Stimulated activated CD4-positive, alpha-beta T cell treated with anti-CD3 and anti-CD28 coated beads, Interleukin-15, amount 100 ng/mL, for 1 hour (primary cell): Measurements from ENCODE around the gene COL9A3.

Source experiments
- DNase-seq, 2 donors: peaks; one replicate each; pipeline ENCODE4 v3.0.0-alpha.2; 2020; ENCODE audit warnings: low read depth in 1 of 2, low spot score in 1 of 2

COL9A3 gene

GRCh38 chr20:62796699-62797491 is 20.0 kb upstream of the COL9A3 start:
- no peak for DNase-seq

GRCh38 chr20:62797671-62798532 is 18.9 kb upstream of the COL9A3 start:
- no peak for DNase-seq

- DNase-seq = no peak
Observed at GRCh38 chr20:62799036-62799435, 17.8 kb upstream of the COL9A3 start.

GRCh38 chr20:62799459-62799858 is 17.4 kb upstream of the COL9A3 start:
- DNase-seq = no peak

- DNase-seq = no peak
Observed at GRCh38 chr20:62799873-62800272, 17.0 kb upstream of the COL9A3 start.

GRCh38 chr20:62800314-62801259 is 16.3 kb upstream of the COL9A3 start:
- DNase-seq = no peak

- no peak for DNase-seq
Observed at GRCh38 chr20:62801284-62802010, 15.4 kb upstream of the COL9A3 start.

GRCh38 chr20:62802026-62802712 is 14.7 kb upstream of the COL9A3 start:
- DNase-seq = no peak

GRCh38 chr20:62804021-62804626 is 12.7 kb upstream of the COL9A3 start:
- DNase-seq = no peak

- DNase-seq = peak; percentile 49 to 64
Observed at GRCh38 chr20:62804627-62805154, 12.2 kb upstream of the COL9A3 start, which contains the start of gene OGFR. Gene OGFR, plus strand, starts transcription at chr20:62804835. Its CDS starts 25 bp downstream, at chr20:62804860.

- DNase-seq = no peak
Observed at GRCh38 chr20:62805155-62805710, 11.6 kb upstream of the COL9A3 start.

- DNase-seq = no peak
Observed at GRCh38 chr20:62805711-62806382, 11.0 kb upstream of the COL9A3 start.

- DNase-seq = no peak
Observed at GRCh38 chr20:62806383-62807050, 10.3 kb upstream of the COL9A3 start.

GRCh38 chr20:62807444-62808210 is 9.2 kb upstream of the COL9A3 start:
- DNase-seq = no peak

- peak; percentile 53 to 65 for DNase-seq
Observed at GRCh38 chr20:62808211-62808865, 8.5 kb upstream of the COL9A3 start.
